Measurements from ENCODE around the gene PTGDS.

The PTGDS gene

GRCh38 chr9:137028263-137029057 is 51.2 kb downstream of the PTGDS start:
- TF ChIP-seq, protein P1, sequence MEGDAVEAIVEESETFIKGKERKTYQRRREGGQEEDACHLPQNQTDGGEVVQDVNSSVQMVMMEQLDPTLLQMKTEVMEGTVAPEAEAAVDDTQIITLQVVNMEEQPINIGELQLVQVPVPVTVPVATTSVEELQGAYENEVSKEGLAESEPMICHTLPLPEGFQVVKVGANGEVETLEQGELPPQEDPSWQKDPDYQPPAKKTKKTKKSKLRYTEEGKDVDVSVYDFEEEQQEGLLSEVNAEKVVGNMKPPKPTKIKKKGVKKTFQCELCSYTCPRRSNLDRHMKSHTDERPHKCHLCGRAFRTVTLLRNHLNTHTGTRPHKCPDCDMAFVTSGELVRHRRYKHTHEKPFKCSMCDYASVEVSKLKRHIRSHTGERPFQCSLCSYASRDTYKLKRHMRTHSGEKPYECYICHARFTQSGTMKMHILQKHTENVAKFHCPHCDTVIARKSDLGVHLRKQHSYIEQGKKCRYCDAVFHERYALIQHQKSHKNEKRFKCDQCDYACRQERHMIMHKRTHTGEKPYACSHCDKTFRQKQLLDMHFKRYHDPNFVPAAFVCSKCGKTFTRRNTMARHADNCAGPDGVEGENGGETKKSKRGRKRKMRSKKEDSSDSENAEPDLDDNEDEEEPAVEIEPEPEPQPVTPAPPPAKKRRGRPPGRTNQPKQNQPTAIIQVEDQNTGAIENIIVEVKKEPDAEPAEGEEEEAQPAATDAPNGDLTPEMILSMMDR (IDR thresholded peaks at IDR 0.05; ENCODE audit: low read depth, low read length), result peak; percentile 34
- DNase-seq (ENCODE audit: extremely low read depth, low read depth), result no peak

GRCh38 chr9:137029058-137029936 is 52.0 kb downstream of the PTGDS start:
- no peak for DNase-seq (ENCODE audit: extremely low read depth, low read depth)

DNA sequence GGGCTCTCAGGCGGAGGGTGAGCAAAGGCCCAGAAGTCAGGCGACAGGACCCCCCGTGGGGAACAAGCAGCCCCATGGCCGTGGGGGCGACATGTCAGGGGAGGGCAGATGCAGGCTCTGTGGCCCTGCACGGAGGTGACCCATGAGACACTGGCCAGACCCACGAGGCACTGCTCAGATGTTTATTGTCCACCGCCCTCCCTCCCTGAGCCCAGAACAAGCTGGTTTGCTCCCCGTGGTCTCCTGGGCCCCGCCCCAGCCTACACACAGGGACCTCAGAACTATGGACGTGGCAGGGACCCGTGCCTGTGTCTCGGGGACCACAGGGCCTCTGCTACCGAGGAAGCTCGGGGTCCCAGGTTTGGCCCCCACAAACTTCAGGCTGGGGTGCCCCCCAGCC is 52.7 kb downstream of the PTGDS start:
- no peak for DNase-seq (ENCODE audit: extremely low read depth, low read depth)
- TF ChIP-seq, protein P1 (IDR thresholded peaks at IDR 0.05; ENCODE audit: low read depth, low read length), result no peak

More at GRCh38 chr9:137029058-137029936, 52.0 kb downstream of the PTGDS start:
- TF ChIP-seq, protein P1 (IDR thresholded peaks at IDR 0.05; ENCODE audit: low read depth, low read length), result peak; percentile 93

GRCh38 chr9:137030538-137031527 is 53.5 kb downstream of the PTGDS start:
- no peak for DNase-seq (ENCODE audit: extremely low read depth, low read depth)
- TF ChIP-seq, protein P1 (IDR thresholded peaks at IDR 0.05; ENCODE audit: low read depth, low read length), result no peak
